NCI-H2196 treated with DMSO at 0.1 percent for 48 hours (cell line): ENCODE data around the gene NELFA.

ENCODE experiments used
- DNase-seq: peaks from one replicate; lab custom pipeline; 2025; ENCODE audit not compliant: unreplicated experiment; lab: John Stamatoyannopoulos, UW

NELFA gene

GRCh38 chr4:1939664-1940509 is 68.9 kb downstream of the NELFA start:
- peak; percentile 52 for DNase-seq

GRCh38 chr4:1938027-1938426 is 70.7 kb downstream of the NELFA start:
- no peak for DNase-seq

- DNase-seq: no peak
Observed at GRCh38 chr4:1937550-1937949, 71.2 kb downstream of the NELFA start.

GRCh38 chr4:1933700-1934099 is 75.1 kb downstream of the NELFA start:
- no peak for DNase-seq

- DNase-seq: no peak
Observed at GRCh38 chr4:1932736-1933135, 76.0 kb downstream of the NELFA start.
